CD4-positive, alpha-beta memory T cell (primary cell): Measurements from ENCODE around the gene CBL. TPM values are rescaled to one million over a fixed set of nuclear protein-coding genes. Genes with fewer than 3 reads are reported as not detected.
A peak's percentile ranks its signal among the peaks of the same experiment; 100 is the strongest.

Experiments used
- CTCF ChIA-PET: fragments of 350-600 bp; sonication (Branson Sonifier 250); formaldehyde crosslinking; loops from one replicate; lab custom pipeline; 2021; ENCODE audit warnings: inconsistent platforms; ENCODE audit not compliant: partially characterized antibody; lab: Charles Lee
- POLR2A ChIA-PET: fragments of 350-600 bp; sonication (Branson Sonifier 250); formaldehyde crosslinking; loops from one replicate; lab custom pipeline; 2021; ENCODE audit not compliant: partially characterized antibody; lab: Charles Lee
- DNase-seq, 5 donors: peaks; one replicate each; pipeline versions ENCODE4 v3.0.0 to v3.0.0-alpha.2; 2020 to 2022; ENCODE audit warnings: mixed read lengths in 1 of 5
- H3K27ac ChIP-seq: one replicate; pipeline ENCODE4 v1.7.0; 2013; ENCODE audit warnings: low read depth, low read length
- H3K27me3 ChIP-seq: 2 replicates; pipeline ENCODE4 v1.7.0; 2013; ENCODE audit warnings: mild to moderate bottlenecking, low read length, moderate library complexity; ENCODE audit not compliant: insufficient read depth
- H3K36me3 ChIP-seq: 2 replicates; pipeline ENCODE4 v1.7.0; 2013; ENCODE audit warnings: mild to moderate bottlenecking, low read length, moderate library complexity; ENCODE audit not compliant: insufficient read depth
- H3K4me1 ChIP-seq: 2 replicates; pipeline ENCODE4 v1.7.0; 2013; ENCODE audit warnings: mild to moderate bottlenecking, low read length, moderate library complexity; ENCODE audit not compliant: insufficient read depth
- H3K4me3 ChIP-seq, 2 donors: one replicate each; pipeline ENCODE4 v1.7.0; 2013; ENCODE audit warnings: low read length in 2 of 2, mild to moderate bottlenecking in 1 of 2
- H3K9me3 ChIP-seq, 2 donors: one replicate each; pipeline ENCODE4 v1.7.0; 2013; ENCODE audit warnings: low read length in 2 of 2, control low read depth in 1 of 2; ENCODE audit not compliant: control insufficient read depth in 1 of 2
- H3K27ac Mint-ChIP-seq, 7 donors: one replicate each; pipeline ENCODE4 v1.8.0; 2020 to 2021; ENCODE audit warnings: mixed read lengths in 7 of 7, mild to moderate bottlenecking in 6 of 7, inconsistent platforms in 3 of 7, moderate library complexity in 3 of 7
- H3K27me3 Mint-ChIP-seq, 2 donors: one replicate each; pipeline ENCODE4 v1.8.0; 2020 to 2021; ENCODE audit warnings: mixed read lengths in 2 of 2
- H3K36me3 Mint-ChIP-seq, 2 donors: one replicate each; pipeline ENCODE4 v1.8.0; 2020 to 2021; ENCODE audit warnings: mixed read lengths in 2 of 2, inconsistent platforms in 1 of 2, mild to moderate bottlenecking in 1 of 2
- H3K4me1 Mint-ChIP-seq, 4 donors: one replicate each; pipeline ENCODE4 v1.8.0; 2020 to 2021; ENCODE audit warnings: mixed read lengths in 4 of 4, mild to moderate bottlenecking in 1 of 4
- H3K4me3 Mint-ChIP-seq, 8 donors: one replicate each; pipeline ENCODE4 v1.8.0; 2020 to 2021; ENCODE audit warnings: mixed read lengths in 8 of 8, mild to moderate bottlenecking in 7 of 8, moderate library complexity in 6 of 8, inconsistent platforms in 3 of 8
- H3K9me3 Mint-ChIP-seq, 8 donors: one replicate each; pipeline ENCODE4 v1.8.0; 2020 to 2021; ENCODE audit warnings: mixed read lengths in 8 of 8, mild to moderate bottlenecking in 5 of 8, inconsistent platforms in 3 of 8, moderate library complexity in 1 of 8
- intact Hi-C: fragments of 100-400 bp; cut with micrococcal nuclease; formaldehyde crosslinking; loops from one replicate; pipeline ENCODE4 v1.15.1; 2023
- polyA plus RNA-seq, 2 donors: library from polyadenylated mRNA; unstranded; fragments of 300-500 nt; fragmentation: Illumina TruSeq; gene quantifications; one replicate each; pipeline ENCODE4 v1.2.3, GENCODE V29; 2021
- total RNA-seq, 2 experiments: library from RNA; stranded (reverse); gene quantifications; one replicate each; pipeline ENCODE4 v1.2.3, GENCODE V29; 2021

The CBL gene
- total and polyA plus RNA-seq, 4 experiments from 2014 or later: 3.6 to 39.8 (median 27.6) TPM

- Histone ChIP-seq H3K4me3 (no peak overlapping the region), H3K27ac (no peak overlapping the region), H3K27me3 (no peaks in the 10 kb centered on the region), H3K36me3 (no peaks in the 10 kb centered on the region), H3K9me3 (no peaks in the 10 kb centered on the region), H3K4me1 (peaks cover 6% of the 10 kb centered on the region)
- Mint-ChIP-seq H3K4me1 (peaks cover 0 to 5% (median 4%) of the 10 kb centered on the region in 4 donors), H3K36me3 (no peaks in the 10 kb centered on the region), H3K9me3 (peaks cover 0 to 2% (median 0%) of the 10 kb centered on the region in 8 donors), H3K4me3 (no peak overlapping the region), H3K27ac (no peak overlapping the region), H3K27me3 (peaks cover 12 to 18% of the 10 kb centered on the region in 2 donors)
- POLR2A ChIA-PET: interaction anchor here (0.5 kb wide), 1 partner anchor 48 kb away, joined by 3 read pairs; no protein-coding TSS in a partner anchor
- CTCF ChIA-PET: interaction anchor here (0.7 to 1.8 kb wide), 6 partner anchors 8 to 36 kb away, joined by 3 to 6 read pairs (median 4); no protein-coding TSS in a partner anchor
- intact Hi-C loops: no loop called here
- no peak for DNase-seq
These were observed 141.9 kb downstream of the CBL start for GRCh38 chr11:119347940-119348605.

GRCh38 chr11:119350302-119350701 is 144.2 kb downstream of the CBL start:
- no peak for DNase-seq
- H3K36me3 Mint-ChIP-seq: no peaks in the 10 kb centered on the region
- Histone ChIP-seq H3K9me3 (no peaks in the 10 kb centered on the region), H3K4me3 (no peak overlapping the region), H3K4me1 (peaks cover 6% of the 10 kb centered on the region), H3K27ac (no peak overlapping the region), H3K36me3 (no peaks in the 10 kb centered on the region), H3K27me3 (no peaks in the 10 kb centered on the region)
- peak overlapping the region in 3 of 7 donors; percentile 13 to 80 (median 78) for H3K27ac Mint-ChIP-seq
- H3K4me1 Mint-ChIP-seq: peaks cover 0 to 5% (median 4%) of the 10 kb centered on the region in 4 donors
- peaks cover 0 to 1% (median 0%) of the 10 kb centered on the region in 8 donors for H3K9me3 Mint-ChIP-seq
- intact Hi-C loops: no loop called here
- peaks cover 10 to 11% of the 10 kb centered on the region in 2 donors for H3K27me3 Mint-ChIP-seq
- POLR2A ChIA-PET: no interaction called here
- peak overlapping the region in 1 of 8 donors; percentile 45 for H3K4me3 Mint-ChIP-seq
- CTCF ChIA-PET: interaction anchor here (1.1 to 1.7 kb wide), 3 partner anchors 8 to 124 kb away, joined by 3 to 4 read pairs (median 4); no protein-coding TSS in a partner anchor

GRCh38 chr11:119351232-119351631 is 145.1 kb downstream of the CBL start:
- H3K4me1 Mint-ChIP-seq: peaks cover 2 to 8% (median 5%) of the 10 kb centered on the region in 4 donors
- DNase-seq: no peak
- H3K4me3 ChIP-seq: no peak overlapping the region
- no peaks in the 10 kb centered on the region for H3K9me3 ChIP-seq
- ChIA-PET CTCF (interaction anchor here (1.1 to 1.7 kb wide), 2 partner anchors 24 to 123 kb away, joined by 3 to 4 read pairs; no protein-coding TSS in a partner anchor), POLR2A (no interaction called here)
- peak overlapping the region in 1 of 7 donors; percentile 66 for H3K27ac Mint-ChIP-seq
- no peaks in the 10 kb centered on the region for H3K36me3 Mint-ChIP-seq
- intact Hi-C loops: no loop called here
- no peak overlapping the region for H3K4me3 Mint-ChIP-seq
- peaks cover 7 to 11% of the 10 kb centered on the region in 2 donors for H3K27me3 Mint-ChIP-seq
- H3K27me3 ChIP-seq: no peaks in the 10 kb centered on the region
- H3K27ac ChIP-seq: no peak overlapping the region
- no peaks in the 10 kb centered on the region for H3K36me3 ChIP-seq
- peaks cover 10% of the 10 kb centered on the region for H3K4me1 ChIP-seq
- no peaks in the 10 kb centered on the region for H3K9me3 Mint-ChIP-seq

- Mint-ChIP-seq H3K27me3 (peaks cover 7 to 12% of the 10 kb centered on the region in 2 donors), H3K4me1 (peaks cover 3 to 16% (median 10%) of the 10 kb centered on the region in 4 donors), H3K27ac (peak overlapping the region in 1 of 7 donors; percentile 21), H3K4me3 (no peak overlapping the region), H3K9me3 (no peaks in the 10 kb centered on the region), H3K36me3 (no peaks in the 10 kb centered on the region)
- intact Hi-C loops: no loop called here
- H3K36me3 ChIP-seq: no peaks in the 10 kb centered on the region
- POLR2A ChIA-PET: interaction anchor here (0.6 kb wide), 1 partner anchor 251 kb away, joined by 3 read pairs; the partner anchor contains the start of gene DPAGT1
- DNase-seq: no peak
- no peaks in the 10 kb centered on the region for H3K27me3 ChIP-seq
- no peaks in the 10 kb centered on the region for H3K9me3 ChIP-seq
- CTCF ChIA-PET: interaction anchor here (1.3 to 2.3 kb wide), 4 partner anchors 23 to 124 kb away, joined by 3 to 9 read pairs (median 6); no protein-coding TSS in a partner anchor
- peaks cover 11% of the 10 kb centered on the region for H3K4me1 ChIP-seq
- H3K4me3 ChIP-seq: no peak overlapping the region
- H3K27ac ChIP-seq: no peak overlapping the region
These were observed 146.7 kb downstream of the CBL start for GRCh38 chr11:119352857-119353260.

GRCh38 chr11:119355091-119355843 is 149.1 kb downstream of the CBL start:
- Mint-ChIP-seq H3K9me3 (no peaks in the 10 kb centered on the region), H3K36me3 (no peaks in the 10 kb centered on the region), H3K4me1 (peaks cover 3 to 12% (median 7%) of the 10 kb centered on the region in 4 donors), H3K27me3 (peaks cover 7 to 9% of the 10 kb centered on the region in 2 donors), H3K27ac (no peak overlapping the region), H3K4me3 (peak overlapping the region in 7 of 8 donors; percentile 16 to 91 (median 59))
- POLR2A ChIA-PET: interaction anchor here (3.7 kb wide), 1 partner anchor 26 kb away, joined by 16 read pairs; the partner anchor contains the start of gene USP2
- Histone ChIP-seq H3K27ac (no peak overlapping the region), H3K9me3 (no peaks in the 10 kb centered on the region), H3K4me3 (no peak overlapping the region), H3K27me3 (no peaks in the 10 kb centered on the region), H3K36me3 (no peaks in the 10 kb centered on the region), H3K4me1 (peaks cover 7% of the 10 kb centered on the region)
- intact Hi-C loops: no loop called here
- CTCF ChIA-PET: interaction anchor here (1.0 to 4.7 kb wide), 18 partner anchors 9 to 374 kb away, joined by 3 to 179 read pairs (median 9); partner anchors contain the start of genes C1QTNF5, MFRP, NECTIN1 and USP2
- DNase-seq: no peak

GRCh38 chr11:119356349-119357031 is 150.4 kb downstream of the CBL start:
- ChIA-PET CTCF (interaction anchor here (1.0 to 4.7 kb wide), 22 partner anchors 8 to 1419 kb away, joined by 3 to 179 read pairs (median 6); partner anchors contain the start of genes C1QTNF5, MFRP, NECTIN1 and RNF26), POLR2A (interaction anchor here (3.7 kb wide), 1 partner anchor 25 kb away, joined by 16 read pairs; the partner anchor contains the start of gene USP2)
- peak; percentile 69 to 75 (median 72) for DNase-seq
- Mint-ChIP-seq H3K4me1 (peaks cover 3 to 11% (median 6%) of the 10 kb centered on the region in 4 donors), H3K36me3 (no peaks in the 10 kb centered on the region), H3K27ac (peak overlapping the region in 6 of 7 donors; percentile 75 to 94 (median 92)), H3K27me3 (peaks cover 7 to 8% of the 10 kb centered on the region in 2 donors), H3K9me3 (no peaks in the 10 kb centered on the region), H3K4me3 (peak overlapping the region; percentile 86 to 95 (median 91))
- no peaks in the 10 kb centered on the region for H3K9me3 ChIP-seq
- H3K36me3 ChIP-seq: no peaks in the 10 kb centered on the region
- peaks cover 5% of the 10 kb centered on the region for H3K4me1 ChIP-seq
- peak overlapping the region; percentile 59 to 78 for H3K4me3 ChIP-seq
- H3K27ac ChIP-seq: peak overlapping the region; percentile 23
- H3K27me3 ChIP-seq: no peaks in the 10 kb centered on the region
- intact Hi-C loops: loop anchor here (1.0 kb wide), 3 partner anchors 18 to 178 kb away; partner anchors contain the start of gene USP2
